Activated naive CD4-positive, alpha-beta T cell treated with anti-CD3 and anti-CD28 coated beads, Interleukin-2, amount 50 U/mL, for 16 hours (primary cell): ENCODE results near the gene CPO.

Source experiments
- DNase-seq: peaks from one replicate; pipeline ENCODE4 v3.0.0-alpha.2; 2020

CPO gene

GRCh38 chr2:206978746-206979145, 39.4 kb downstream of the CPO start:
- DNase-seq: no peak

- no peak for DNase-seq
Observed at GRCh38 chr2:206979365-206979764, 40.0 kb downstream of the CPO start.

- DNase-seq: no peak
Observed at GRCh38 chr2:206979922-206980321, 40.6 kb downstream of the CPO start.

GRCh38 chr2:206980413-206980812, 41.1 kb downstream of the CPO start:
- no peak for DNase-seq

GRCh38 chr2:206981086-206981674, 41.9 kb downstream of the CPO start:
- no peak for DNase-seq

- peak; percentile 52 for DNase-seq
Observed at GRCh38 chr2:206981739-206982340, 42.5 kb downstream of the CPO start.

- no peak for DNase-seq
Observed at GRCh38 chr2:206982360-206982955, 43.1 kb downstream of the CPO start.

- DNase-seq: no peak
Observed at GRCh38 chr2:206983161-206983859, 44.0 kb downstream of the CPO start.

- no peak for DNase-seq
Observed at GRCh38 chr2:206984206-206984605, 44.9 kb downstream of the CPO start.

GRCh38 chr2:206986943-206987342, 47.6 kb downstream of the CPO start:
- DNase-seq: no peak

- DNase-seq: no peak
Observed at GRCh38 chr2:206987810-206988209, 48.5 kb downstream of the CPO start.

GRCh38 chr2:206988884-206989283, 49.6 kb downstream of the CPO start:
- no peak for DNase-seq

GRCh38 chr2:206989311-206989710, 50.0 kb downstream of the CPO start:
- DNase-seq: peak; percentile 15

- no peak for DNase-seq
Observed at GRCh38 chr2:206990360-206990759, 51.0 kb downstream of the CPO start.

GRCh38 chr2:206991070-206991469, 51.8 kb downstream of the CPO start:
- DNase-seq: no peak

- no peak for DNase-seq
Observed at GRCh38 chr2:206993396-206993911, 54.1 kb downstream of the CPO start.

GRCh38 chr2:206993964-206994363, 54.6 kb downstream of the CPO start:
- no peak for DNase-seq

- no peak for DNase-seq
Observed at GRCh38 chr2:206996556-206997065, 57.3 kb downstream of the CPO start.

- no peak for DNase-seq
Observed at GRCh38 chr2:207008105-207008990, 69.0 kb downstream of the CPO start.

GRCh38 chr2:207012461-207012860, 73.1 kb downstream of the CPO start:
- no peak for DNase-seq

- no peak for DNase-seq
Observed at GRCh38 chr2:207014424-207014823, 75.1 kb downstream of the CPO start.

- no peak for DNase-seq
Observed at GRCh38 chr2:207015901-207016300, 76.6 kb downstream of the CPO start.
